H9 (cell line): Measurements from ENCODE around the gene NECTIN4. TPM values are rescaled to one million over a fixed set of nuclear protein-coding genes. Genes with fewer than 3 reads are reported as not detected.

Experiments used
- DNase-seq: peaks from one replicate; pipeline ENCODE4 v3.0.0-alpha.2; 2017
- H2AFZ ChIP-seq: one replicate; pipeline ENCODE4 v1.6.1; 2013; ENCODE audit warnings: mild to moderate bottlenecking, low read length, control low read depth, moderate library complexity
- H2AK5ac ChIP-seq: 2 replicates; pipeline ENCODE4 v1.6.1; 2013; ENCODE audit warnings: low read length, control low read depth, mixed read lengths; ENCODE audit not compliant: insufficient read length
- H2BK120ac ChIP-seq: one replicate; pipeline ENCODE4 v1.6.1; 2013; ENCODE audit warnings: low read depth, mild to moderate bottlenecking, low read length, control low read depth, inconsistent platforms; ENCODE audit not compliant: poor library complexity, severe bottlenecking
- H2BK12ac ChIP-seq: 2 replicates; pipeline ENCODE4 v1.6.1; 2013; ENCODE audit warnings: low read length, control low read depth, mixed read lengths, low read depth; ENCODE audit not compliant: insufficient read length
- H2BK15ac ChIP-seq: 2 replicates; pipeline ENCODE4 v1.6.1; 2013; ENCODE audit warnings: low read depth, low read length, control low read depth
- H2BK20ac ChIP-seq: one replicate; pipeline ENCODE4 v1.6.1; 2013; ENCODE audit warnings: low read depth, mild to moderate bottlenecking, low read length, control low read depth, inconsistent platforms; ENCODE audit not compliant: poor library complexity, severe bottlenecking
- H2BK5ac ChIP-seq: 2 replicates; pipeline ENCODE4 v1.6.1; 2013; ENCODE audit warnings: low read length, control low read depth, mixed read lengths; ENCODE audit not compliant: insufficient read length
- H3K14ac ChIP-seq: 2 replicates; pipeline ENCODE4 v1.6.1; 2013; ENCODE audit warnings: low read length, control low read depth; ENCODE audit not compliant: insufficient read depth
- H3K18ac ChIP-seq: 2 replicates; pipeline ENCODE4 v1.6.1; 2013; ENCODE audit warnings: low read depth, mild to moderate bottlenecking, mixed read lengths, low read length, control low read depth; ENCODE audit not compliant: insufficient read length
- H3K23ac ChIP-seq: 2 replicates; pipeline ENCODE4 v1.6.1; 2013; ENCODE audit warnings: low read length, control low read depth, mixed read lengths, low read depth; ENCODE audit not compliant: insufficient read length
- H3K23me2 ChIP-seq: 2 replicates; pipeline ENCODE4 v1.6.1; 2013; ENCODE audit warnings: low read depth, mild to moderate bottlenecking, mixed read lengths, low read length, control low read depth; ENCODE audit not compliant: insufficient read length, poor library complexity, severe bottlenecking
- H3K27ac ChIP-seq: 2 replicates; pipeline ENCODE4 v1.5.1; 2013; ENCODE audit warnings: low read length, control low read depth, mixed read lengths, low read depth; ENCODE audit not compliant: insufficient read length
- H3K27me3 ChIP-seq: 2 replicates; pipeline ENCODE4 v1.6.1; 2013; ENCODE audit warnings: low read length, control low read depth, inconsistent platforms; ENCODE audit not compliant: insufficient read depth
- H3K4ac ChIP-seq: 2 replicates; pipeline ENCODE4 v1.6.1; 2013; ENCODE audit warnings: low read depth, mild to moderate bottlenecking, control low read depth, inconsistent platforms, low read length, moderate library complexity
- H3K4me1 ChIP-seq: 2 replicates; pipeline ENCODE4 v1.6.1; 2013; ENCODE audit warnings: low read length, control low read depth, inconsistent platforms; ENCODE audit not compliant: insufficient read depth
- H3K4me2 ChIP-seq: 2 replicates; pipeline ENCODE4 v1.6.1; 2013; ENCODE audit warnings: low read length, control low read depth, mixed read lengths; ENCODE audit not compliant: insufficient read length, insufficient read depth
- H3K56ac ChIP-seq: 2 replicates; pipeline ENCODE4 v1.6.1; 2013; ENCODE audit warnings: low read depth, mild to moderate bottlenecking, mixed read lengths, low read length, control low read depth; ENCODE audit not compliant: insufficient read length
- H3K79me1 ChIP-seq: 2 replicates; pipeline ENCODE4 v1.6.1; 2013; ENCODE audit warnings: low read depth, mild to moderate bottlenecking, moderate library complexity, low read length, control low read depth, inconsistent platforms; ENCODE audit not compliant: insufficient read depth, poor library complexity, severe bottlenecking
- H3K79me2 ChIP-seq: 2 replicates; pipeline ENCODE4 v1.6.1; 2013; ENCODE audit warnings: low read length, control low read depth, inconsistent platforms; ENCODE audit not compliant: insufficient read depth
- H3K9ac ChIP-seq: 2 replicates; pipeline ENCODE4 v1.6.1; 2013; ENCODE audit warnings: low read length, control low read depth, mixed read lengths; ENCODE audit not compliant: insufficient read length; ENCODE audit errors: extremely low read depth
- H3K9me3 ChIP-seq: one replicate; pipeline ENCODE4 v1.6.1; 2013; ENCODE audit warnings: low read depth, low read length, inconsistent platforms; ENCODE audit not compliant: control insufficient read depth
- H3T11ph ChIP-seq: one replicate; pipeline ENCODE4 v1.6.1; 2013; ENCODE audit warnings: mild to moderate bottlenecking, low read length, control low read depth, inconsistent platforms
- H4K20me1 ChIP-seq: one replicate; pipeline ENCODE4 v1.6.1; 2013; ENCODE audit not compliant: control insufficient read depth, insufficient read length, insufficient read depth
- H4K5ac ChIP-seq: 2 replicates; pipeline ENCODE4 v1.6.1; 2013; ENCODE audit warnings: low read depth, mild to moderate bottlenecking, mixed read lengths, low read length, control low read depth; ENCODE audit not compliant: insufficient read length
- H4K8ac ChIP-seq: replicated peaks from 2 replicates; pipeline ENCODE4 v1.6.1; 2013; ENCODE audit warnings: low read length, control low read depth, mixed read lengths, low read depth; ENCODE audit not compliant: insufficient read length
- H4K91ac ChIP-seq: 2 replicates; pipeline ENCODE4 v1.6.1; 2013; ENCODE audit warnings: low read depth, mild to moderate bottlenecking, moderate library complexity, mixed read lengths, low read length, control low read depth; ENCODE audit not compliant: insufficient read length
- H3K27ac Mint-ChIP-seq, 3 experiments: 2 replicates in 2 of 3; 3 replicates in 1 of 3; pipeline ENCODE4 v1.8.0; 2020 to 2021; ENCODE audit warnings: mixed read lengths in 3 of 3, mild to moderate bottlenecking in 1 of 3, moderate library complexity in 1 of 3
- H3K27me3 Mint-ChIP-seq: 2 replicates; pipeline ENCODE4 v1.8.0; 2021; ENCODE audit warnings: low read depth, mild to moderate bottlenecking, moderate library complexity, mixed read lengths
- H3K36me3 Mint-ChIP-seq, 3 experiments: 2 replicates in 2 of 3; 3 replicates in 1 of 3; pipeline ENCODE4 v1.8.0; 2020 to 2021; ENCODE audit warnings: low read depth in 3 of 3, mixed read lengths in 3 of 3; ENCODE audit not compliant: insufficient read depth in 1 of 3
- H3K4me1 Mint-ChIP-seq, 2 experiments: 2 replicates each; pipeline ENCODE4 v1.8.0; 2020; ENCODE audit warnings: mixed read lengths in 2 of 2
- H3K4me3 Mint-ChIP-seq, 2 experiments: 2 replicates in 1 of 2; 3 replicates in 1 of 2; pipeline ENCODE4 v1.8.0; 2020 to 2021; ENCODE audit warnings: mild to moderate bottlenecking in 2 of 2, mixed read lengths in 2 of 2, moderate library complexity in 1 of 2
- H3K9me3 Mint-ChIP-seq, 2 experiments: 2 replicates in 1 of 2; 3 replicates in 1 of 2; pipeline ENCODE4 v1.8.0; 2020; ENCODE audit warnings: mild to moderate bottlenecking in 2 of 2, mixed read lengths in 2 of 2, moderate library complexity in 1 of 2
- CTCF ChIP-seq: fragments of 200-600 bp; sonication (generic); conservative IDR thresholded peaks from 3 replicates; pipeline ENCODE4 v1.8.0; 2021; ENCODE audit warnings: antibody characterized with exemption, mild to moderate bottlenecking
- WGBS: extraction: QIAGEN DNeasy Blood & Tissue Kit; methylation state at CpG from one replicate; pipeline ENCODE4 v1.1.7; 2013; ENCODE audit warnings: missing lambda C conversion rate, low lambda C conversion rate, mixed read lengths; ENCODE audit not compliant: insufficient read length; ENCODE audit errors: extremely low coverage; 5-methylcytosine and 5-hydroxymethylcytosine counted together
- total RNA-seq: library from RNA; stranded (reverse); gene quantifications from 2 replicates; pipeline ENCODE4 v1.2.1, GENCODE V29; 2021

Gene NECTIN4
- total RNA-seq, 1 experiment from 2014 or later = 0.33 TPM

GRCh38 chr1:161096015-161096414 lies 6.7 kb upstream of the NECTIN4 start:
- Histone ChIP-seq H3K9me3 (no peaks in the 10 kb centered on the region), H3K9ac (no peak overlapping the region), H3T11ph (no peak overlapping the region), H2BK20ac (no peak overlapping the region), H3K27ac (no peak overlapping the region), H2AK5ac (no peak overlapping the region), H3K23me2 (peaks cover 10% of the 10 kb centered on the region), H3K4ac (no peak overlapping the region), H3K56ac (no peak overlapping the region), H4K8ac (no peak overlapping the region), H3K79me2 (no peaks in the 10 kb centered on the region), H3K23ac (no peak overlapping the region), H3K14ac (no peak overlapping the region), H3K4me2 (no peak overlapping the region), H2BK5ac (no peak overlapping the region), H3K4me1 (no peaks in the 10 kb centered on the region), H2BK12ac (no peak overlapping the region), H2BK120ac (no peak overlapping the region), H2AFZ (no peak overlapping the region), H3K79me1 (no peaks in the 10 kb centered on the region), H3K18ac (no peak overlapping the region), H3K27me3 (no peaks in the 10 kb centered on the region; the same call in 1 of the 2 replicates), H4K5ac (no peak overlapping the region), H4K20me1 (no peaks in the 10 kb centered on the region), H4K91ac (no peak overlapping the region), H2BK15ac (no peak overlapping the region)
- WGBS = no CpG with 5 or more reads among the region's 2 CpGs
- no peaks in the 10 kb centered on the region; a peak in 1 of 5 replicates for H3K9me3 Mint-ChIP-seq
- H3K36me3 Mint-ChIP-seq = peaks cover 3 to 15% (median 14%) of the 10 kb centered on the region in 3 experiments; a peak in 5 of 7 replicates
- H3K4me3 Mint-ChIP-seq = no peak overlapping the region
- TF ChIP-seq CTCF = no peak
- peaks cover 11% of the 10 kb centered on the region for H3K27me3 Mint-ChIP-seq
- no peak for DNase-seq
- H3K27ac Mint-ChIP-seq = no peak overlapping the region; a peak in 1 of 7 replicates
- peaks cover 8 to 9% of the 10 kb centered on the region in 2 experiments for H3K4me1 Mint-ChIP-seq
